K562 (cell line): Measurements from ENCODE around the gene SART1. TPM values are rescaled to one million over a fixed set of nuclear protein-coding genes. Genes with fewer than 3 reads are reported as not detected.
A peak's percentile ranks its signal among the peaks of the same experiment; 100 is the strongest.

Experiments
- ARNT ChIP-seq, 2 experiments: fragments of 450-650 bp; IDR thresholded peaks; 2 replicates each; pipeline ENCODE4 v1.6.1; 2016; ENCODE audit warnings: mild to moderate bottlenecking in 1 of 2
- BMI1 ChIP-seq: fragments of 150-350 bp; IDR thresholded peaks from 2 replicates; pipeline ENCODE4 v1.6.1; 2014; ENCODE audit warnings: low read length
- CTBP1 ChIP-seq: fragments of 450-650 bp; IDR thresholded peaks from 2 replicates; pipeline ENCODE4 v1.6.1; 2016; ENCODE audit warnings: borderline replicate concordance
- CTCFL ChIP-seq: IDR thresholded peaks from 2 replicates; pipeline ENCODE4 v1.6.1; 2011; ENCODE audit warnings: borderline replicate concordance, low read depth, mild to moderate bottlenecking, moderate library complexity, low read length; ENCODE audit not compliant: insufficient read depth, poor library complexity, severe bottlenecking
- DACH1 ChIP-seq: fragments of 450-650 bp; IDR thresholded peaks from 2 replicates; pipeline ENCODE4 v1.6.1; 2018; ENCODE audit not compliant: partially characterized antibody
- NEUROD1 ChIP-seq: fragments of 150-350 bp; IDR thresholded peaks from 2 replicates; pipeline ENCODE4 v1.6.1; 2014; ENCODE audit warnings: borderline replicate concordance, low read length, low read depth; ENCODE audit not compliant: partially characterized antibody
- RCOR1 ChIP-seq, 2 experiments: IDR thresholded peaks; 2 replicates each; pipeline ENCODE4 v1.6.1; 2012; ENCODE audit warnings: low read depth in 2 of 2, low read length in 2 of 2, borderline replicate concordance in 1 of 2, improper control_type of control experiment in 1 of 2
- SPI1 ChIP-seq: IDR thresholded peaks from 2 replicates; pipeline ENCODE4 v1.6.1; 2011; ENCODE audit warnings: low read depth, low read length, control low read depth, borderline replicate concordance
- SRF ChIP-seq, 2 experiments: fragments of 250-450, 450-650 bp in 1 of 2; sonication (Bioruptor Pico) in 1 of 2; sonication (generic) in 1 of 2; formaldehyde crosslinking; IDR thresholded peaks; 2 replicates each; pipeline versions ENCODE4 v1.5.0 to v1.5.1; 2020 to 2022; ENCODE audit warnings: mild to moderate bottlenecking in 1 of 2, missing genetic modification reagents in 1 of 2
- TBL1XR1 ChIP-seq, 2 experiments: IDR thresholded peaks; 2 replicates each; pipeline ENCODE4 v1.6.1; 2012; ENCODE audit warnings: improper control_type of control experiment in 2 of 2, low read length in 2 of 2, mild to moderate bottlenecking in 1 of 2
- TOE1 ChIP-seq, 2 experiments: fragments of 450-650 bp in 1 of 2; sonication (generic) in 1 of 2; formaldehyde crosslinking in 1 of 2; IDR thresholded peaks; 2 replicates each; pipeline versions ENCODE4 v1.7.1 to v1.8.0; 2016 to 2022; ENCODE audit warnings: borderline replicate concordance in 2 of 2, mild to moderate bottlenecking in 2 of 2, antibody characterized with exemption in 1 of 2, inconsistent platforms in 1 of 2, low read depth in 1 of 2, missing genetic modification reagents in 1 of 2, moderate library complexity in 1 of 2
- ZSCAN32 ChIP-seq: fragments of 450-650 bp; formaldehyde crosslinking; IDR thresholded peaks from 2 replicates; pipeline ENCODE4 v1.4.0; 2020; ENCODE audit warnings: mild to moderate bottlenecking, moderate library complexity
- polyA plus RNA-seq, 8 experiments: library from polyadenylated mRNA; depleted of rRNA in 4 of 8; stranded (reverse) in 5 of 8; unstranded in 3 of 8; fragments of >200 nt; fragmentation: Nextera tagmentation in 2 of 8; fragmentation: Illumina TruSeq in 1 of 8; extraction: Ambion mirVana in 2 of 8; extraction: Trizol in 1 of 8; gene quantifications; 2 replicates each; pipeline versions ENCODE4 v1.2.1 to v1.2.3, GENCODE V29; 2011 to 2014; ENCODE audit warnings: inconsistent platforms in 1 of 8, missing spikeins in 1 of 8
- total RNA-seq, 7 experiments: library from RNA; depleted of rRNA in 6 of 7; stranded (reverse); fragments of >200 nt in 6 of 7; fragmentation: Illumina TruSeq in 2 of 7; extraction: Trizol in 2 of 7; gene quantifications; 2 replicates each; pipeline versions ENCODE4 v1.2.1 to v1.2.3, GENCODE V29; 2011 to 2021; ENCODE audit warnings: low replicate concordance in 1 of 7
- TF ChIP-seq, protein P1 (sequence below): sonication (generic); formaldehyde crosslinking; IDR thresholded peaks from 2 replicates; pipeline ENCODE4 v1.8.1; 2023; ENCODE audit warnings: mild to moderate bottlenecking, missing genetic modification reagents
- TF ChIP-seq, protein P2 (sequence below): fragments of 450-650 bp; IDR thresholded peaks from 2 replicates; pipeline ENCODE4 v1.7.1; 2018; ENCODE audit warnings: mild to moderate bottlenecking, low read depth; ENCODE audit not compliant: partially characterized antibody
- TF ChIP-seq, protein P3 (sequence below): fragments of 250-450 bp; sonication (Bioruptor Pico); IDR thresholded peaks from 2 replicates; pipeline ENCODE4 v1.4.0; 2020; ENCODE audit warnings: mild to moderate bottlenecking

SART1 gene
- total and polyA plus RNA-seq, 9 of the 15 experiments (the other 6 are each of a cell fraction or from before 2014, with no cell fraction given) = 4.8 to 84.1 (median 31.7) TPM

DNA sequence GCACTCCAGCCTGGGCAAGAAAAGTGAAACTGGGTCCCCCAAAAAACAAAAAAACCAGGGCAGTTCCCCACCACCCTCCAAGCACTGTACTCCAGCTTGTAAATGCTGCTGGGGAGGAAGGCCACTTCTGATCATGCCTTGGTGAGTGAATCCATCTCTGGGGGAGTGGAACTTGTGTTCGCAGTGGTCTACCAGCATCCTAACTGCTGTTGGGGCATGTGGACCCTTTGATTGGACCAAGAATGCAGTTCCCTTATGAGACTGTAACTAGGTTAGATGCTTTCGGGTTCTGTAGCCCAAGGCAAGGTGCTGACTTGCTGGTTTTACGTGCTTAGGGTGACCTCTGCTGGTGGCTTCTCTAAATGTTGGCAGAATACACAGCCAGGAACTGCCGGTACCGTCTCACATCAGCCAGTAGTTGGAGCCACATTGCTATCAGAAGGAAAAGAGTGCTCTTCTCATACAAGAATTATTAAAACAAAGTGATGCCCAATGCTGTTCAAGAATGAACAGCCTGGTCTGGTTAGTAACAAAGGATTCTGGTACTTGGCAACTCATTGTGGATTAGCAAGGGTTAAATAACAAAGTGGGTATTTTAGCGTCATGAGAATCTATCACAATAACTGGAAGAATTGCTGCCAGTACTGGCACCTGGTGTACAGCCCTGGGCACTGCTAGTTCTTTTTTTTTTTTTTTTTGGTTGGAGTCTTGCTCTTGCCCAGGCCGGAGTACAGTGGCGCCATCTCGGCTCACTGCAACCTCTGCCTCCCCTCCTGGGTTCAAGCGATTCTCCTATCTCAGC, 27.5 kb downstream of the SART1 start (continued):
- TF ChIP-seq CTCFL = peak; percentile 42
- TF ChIP-seq, protein P1, sequence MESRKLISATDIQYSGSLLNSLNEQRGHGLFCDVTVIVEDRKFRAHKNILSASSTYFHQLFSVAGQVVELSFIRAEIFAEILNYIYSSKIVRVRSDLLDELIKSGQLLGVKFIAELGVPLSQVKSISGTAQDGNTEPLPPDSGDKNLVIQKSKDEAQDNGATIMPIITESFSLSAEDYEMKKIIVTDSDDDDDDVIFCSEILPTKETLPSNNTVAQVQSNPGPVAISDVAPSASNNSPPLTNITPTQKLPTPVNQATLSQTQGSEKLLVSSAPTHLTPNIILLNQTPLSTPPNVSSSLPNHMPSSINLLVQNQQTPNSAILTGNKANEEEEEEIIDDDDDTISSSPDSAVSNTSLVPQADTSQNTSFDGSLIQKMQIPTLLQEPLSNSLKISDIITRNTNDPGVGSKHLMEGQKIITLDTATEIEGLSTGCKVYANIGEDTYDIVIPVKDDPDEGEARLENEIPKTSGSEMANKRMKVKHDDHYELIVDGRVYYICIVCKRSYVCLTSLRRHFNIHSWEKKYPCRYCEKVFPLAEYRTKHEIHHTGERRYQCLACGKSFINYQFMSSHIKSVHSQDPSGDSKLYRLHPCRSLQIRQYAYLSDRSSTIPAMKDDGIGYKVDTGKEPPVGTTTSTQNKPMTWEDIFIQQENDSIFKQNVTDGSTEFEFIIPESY = peak; percentile 93
- peak; percentile 73; the same call in 1 of the 2 replicates for TF ChIP-seq CTBP1
- TF ChIP-seq, protein P2, sequence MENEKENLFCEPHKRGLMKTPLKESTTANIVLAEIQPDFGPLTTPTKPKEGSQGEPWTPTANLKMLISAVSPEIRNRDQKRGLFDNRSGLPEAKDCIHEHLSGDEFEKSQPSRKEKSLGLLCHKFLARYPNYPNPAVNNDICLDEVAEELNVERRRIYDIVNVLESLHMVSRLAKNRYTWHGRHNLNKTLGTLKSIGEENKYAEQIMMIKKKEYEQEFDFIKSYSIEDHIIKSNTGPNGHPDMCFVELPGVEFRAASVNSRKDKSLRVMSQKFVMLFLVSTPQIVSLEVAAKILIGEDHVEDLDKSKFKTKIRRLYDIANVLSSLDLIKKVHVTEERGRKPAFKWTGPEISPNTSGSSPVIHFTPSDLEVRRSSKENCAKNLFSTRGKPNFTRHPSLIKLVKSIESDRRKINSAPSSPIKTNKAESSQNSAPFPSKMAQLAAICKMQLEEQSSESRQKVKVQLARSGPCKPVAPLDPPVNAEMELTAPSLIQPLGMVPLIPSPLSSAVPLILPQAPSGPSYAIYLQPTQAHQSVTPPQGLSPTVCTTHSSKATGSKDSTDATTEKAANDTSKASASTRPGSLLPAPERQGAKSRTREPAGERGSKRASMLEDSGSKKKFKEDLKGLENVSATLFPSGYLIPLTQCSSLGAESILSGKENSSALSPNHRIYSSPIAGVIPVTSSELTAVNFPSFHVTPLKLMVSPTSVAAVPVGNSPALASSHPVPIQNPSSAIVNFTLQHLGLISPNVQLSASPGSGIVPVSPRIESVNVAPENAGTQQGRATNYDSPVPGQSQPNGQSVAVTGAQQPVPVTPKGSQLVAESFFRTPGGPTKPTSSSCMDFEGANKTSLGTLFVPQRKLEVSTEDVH = peak; percentile 36
- peak in 1 of 2 experiments; percentile 79; a peak in 1 of 4 replicates for TF ChIP-seq RCOR1 (IDR thresholded peaks at IDR 0.05; ENCODE audit: borderline replicate concordance in 1 of 2, low read depth in 2 of 2, low read length in 2 of 2)
- TF ChIP-seq DACH1 = no peak
- 0 out of 4 replicates have a peak, but pooled peaks of 1 of the 2 experiments have one; percentile 9 for TF ChIP-seq SRF (CRISPR knock-in tag; IDR thresholded peaks at IDR 0.05)
- TF ChIP-seq, protein P3, sequence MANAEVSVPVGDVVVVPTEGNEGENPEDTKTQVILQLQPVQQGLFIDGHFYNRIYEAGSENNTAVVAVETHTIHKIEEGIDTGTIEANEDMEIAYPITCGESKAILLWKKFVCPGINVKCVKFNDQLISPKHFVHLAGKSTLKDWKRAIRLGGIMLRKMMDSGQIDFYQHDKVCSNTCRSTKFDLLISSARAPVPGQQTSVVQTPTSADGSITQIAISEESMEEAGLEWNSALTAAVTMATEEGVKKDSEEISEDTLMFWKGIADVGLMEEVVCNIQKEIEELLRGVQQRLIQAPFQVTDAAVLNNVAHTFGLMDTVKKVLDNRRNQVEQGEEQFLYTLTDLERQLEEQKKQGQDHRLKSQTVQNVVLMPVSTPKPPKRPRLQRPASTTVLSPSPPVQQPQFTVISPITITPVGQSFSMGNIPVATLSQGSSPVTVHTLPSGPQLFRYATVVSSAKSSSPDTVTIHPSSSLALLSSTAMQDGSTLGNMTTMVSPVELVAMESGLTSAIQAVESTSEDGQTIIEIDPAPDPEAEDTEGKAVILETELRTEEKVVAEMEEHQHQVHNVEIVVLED (CRISPR knock-in tag) = no peak
- peak in 1 of 2 experiments; percentile 47; a peak in 2 of 4 replicates for TF ChIP-seq TBL1XR1 (IDR thresholded peaks at IDR 0.05; ENCODE audit: low read length in 2 of 2)
- TF ChIP-seq SPI1 = peak; percentile 20; the same call in 1 of the 2 replicates
- TF ChIP-seq BMI1 = no peak
- TF ChIP-seq TOE1 (IDR thresholded peaks at IDR 0.05; ENCODE audit: borderline replicate concordance) = peak; percentile 20; the same call in 1 of the 2 replicates
- no peak for TF ChIP-seq TOE1 (CRISPR knock-in tag; IDR thresholded peaks at IDR 0.05; ENCODE audit: borderline replicate concordance, low read depth)
- peak; percentile 35 for TF ChIP-seq NEUROD1
- peak in 1 of 2 experiments; percentile 61; a peak in 1 of 4 replicates for TF ChIP-seq ARNT (IDR thresholded peaks at IDR 0.05)
- TF ChIP-seq ZSCAN32 = no peak
